Measurements from ENCODE around the gene MAPT.

MAPT gene

GRCh38 chr17:45863857-45864654 is 30.3 kb upstream of the MAPT start:
- DNase-seq: no peak

DNA sequence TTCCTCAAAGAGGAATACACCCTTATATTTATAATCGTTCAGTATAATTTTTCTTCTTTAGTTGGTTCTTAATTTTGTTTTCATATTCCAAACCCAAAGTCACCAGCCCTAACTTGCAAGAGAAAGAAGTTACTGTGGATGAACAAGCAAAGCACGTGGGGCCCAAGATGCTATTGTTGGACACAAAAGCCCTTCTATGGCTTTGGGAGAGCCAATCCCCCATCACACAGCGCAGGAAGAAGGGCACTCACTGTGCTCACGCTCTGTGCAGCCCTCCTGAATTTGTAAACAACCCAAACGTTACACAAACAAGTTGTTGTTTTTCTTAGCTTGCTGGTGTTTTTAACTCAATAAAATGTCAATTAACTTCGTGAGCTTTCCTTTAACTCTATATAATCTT is 27.2 kb upstream of the MAPT start:
- no peak for DNase-seq

GRCh38 chr17:45867702-45868101 is 26.7 kb upstream of the MAPT start:
- DNase-seq: no peak

- no peak for DNase-seq
These were observed 26.1 kb upstream of the MAPT start for GRCh38 chr17:45868276-45868675.

- peak in 1 of 2 donors; percentile 8 for DNase-seq
These were observed 24.5 kb upstream of the MAPT start for GRCh38 chr17:45869676-45870341.

- no peak for DNase-seq
These were observed 23.9 kb upstream of the MAPT start for GRCh38 chr17:45870342-45870974.

- no peak for DNase-seq
These were observed 22.6 kb upstream of the MAPT start for GRCh38 chr17:45871718-45872117.

- DNase-seq: peak; percentile 39 to 40
These were observed 20.6 kb upstream of the MAPT start for GRCh38 chr17:45873728-45874127.

DNA sequence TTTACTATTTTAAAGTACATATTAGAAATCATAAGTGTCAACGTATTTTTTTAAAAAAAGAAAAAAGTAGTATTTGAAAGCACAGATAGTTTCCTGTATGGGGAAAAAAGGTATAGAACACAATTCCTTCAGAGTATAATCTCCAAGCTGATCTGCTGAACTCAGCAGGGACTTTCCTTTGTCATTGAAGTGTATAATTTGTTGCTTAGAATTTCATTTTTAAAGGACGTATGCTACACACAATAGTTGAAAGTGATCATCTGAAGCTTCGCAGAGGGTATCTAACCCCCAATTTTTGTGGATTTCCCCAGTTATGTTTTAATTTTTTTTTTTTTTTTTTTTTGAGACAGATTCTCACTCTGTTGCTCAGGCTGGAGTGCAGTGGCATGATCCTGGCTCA is 20.2 kb upstream of the MAPT start:
- no peak for DNase-seq

GRCh38 chr17:45876539-45876938 is 17.8 kb upstream of the MAPT start:
- DNase-seq: no peak

- no peak for DNase-seq
These were observed 16.9 kb upstream of the MAPT start for GRCh38 chr17:45877467-45877866.

GRCh38 chr17:45883063-45883462 is 11.3 kb upstream of the MAPT start:
- no peak for DNase-seq

DNA sequence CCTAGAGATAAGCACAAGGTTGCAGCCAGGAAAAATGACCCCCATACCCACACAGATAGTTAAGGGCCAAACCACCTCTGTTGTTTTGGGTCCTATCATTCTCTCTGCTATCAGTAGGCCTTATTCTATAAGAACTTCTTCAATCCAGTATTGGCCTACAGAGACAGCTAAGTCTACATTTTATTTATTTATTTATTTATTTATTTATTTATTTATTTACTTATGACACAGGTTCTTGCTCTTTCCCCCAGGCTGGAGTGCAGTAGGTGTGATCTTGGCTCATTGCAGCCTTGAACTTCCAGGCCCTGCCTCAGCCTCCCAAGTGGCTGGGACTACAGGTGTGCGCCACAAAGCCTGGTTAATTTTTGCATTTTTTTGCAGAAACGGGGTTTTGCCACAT is 7.5 kb upstream of the MAPT start:
- no peak for DNase-seq

DNA sequence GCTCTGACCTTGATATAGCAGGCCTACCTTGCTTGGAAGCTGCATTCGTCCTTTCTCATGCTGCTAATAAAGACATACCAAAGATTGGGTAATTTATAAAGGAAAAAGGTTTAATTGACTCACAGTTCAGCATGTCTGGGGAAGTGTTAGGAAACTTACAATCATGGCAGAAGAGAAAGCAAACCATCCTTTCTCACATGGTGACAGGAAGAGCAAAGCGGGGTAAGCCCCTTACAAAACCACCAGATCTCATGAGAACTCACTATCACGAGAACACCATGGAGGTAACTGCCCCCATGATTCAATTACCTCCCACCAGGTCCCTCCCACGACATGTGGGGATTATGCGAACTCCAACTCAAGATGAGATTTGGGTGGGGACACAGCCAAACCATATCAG is 6.0 kb upstream of the MAPT start:
- DNase-seq: no peak

DNA sequence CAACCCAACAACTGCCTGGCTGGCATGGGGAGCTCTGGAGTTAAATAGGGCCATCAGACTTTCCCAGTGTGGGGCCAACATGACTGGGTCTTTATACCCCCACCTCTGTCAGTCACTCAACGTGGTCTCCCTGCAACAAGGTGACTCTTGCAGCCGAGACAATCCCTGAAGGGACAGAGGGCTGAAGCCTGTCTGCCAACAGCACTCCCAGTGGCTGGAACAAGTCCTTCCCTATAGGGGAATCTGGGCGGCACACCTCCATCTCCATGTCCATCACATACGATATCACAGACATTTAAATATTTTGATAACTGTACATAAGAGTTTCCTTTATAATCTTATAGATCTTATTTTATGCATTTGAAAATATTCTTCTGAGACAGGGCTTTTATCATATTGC is 4.8 kb upstream of the MAPT start:
- DNase-seq: no peak

DNA sequence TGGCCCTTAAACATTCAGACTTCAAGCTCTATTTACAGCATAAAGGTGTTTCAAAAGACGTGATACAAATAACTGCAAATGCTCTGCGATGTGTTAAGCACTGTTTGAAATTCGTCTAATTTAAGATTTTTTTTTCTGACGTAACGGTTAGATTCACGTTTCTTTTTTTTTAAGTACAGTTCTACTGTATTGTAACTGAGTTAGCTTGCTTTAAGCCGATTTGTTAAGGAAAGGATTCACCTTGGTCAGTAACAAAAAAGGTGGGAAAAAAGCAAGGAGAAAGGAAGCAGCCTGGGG is 681 bp upstream of the MAPT start:
- DNase-seq: no peak

DNA sequence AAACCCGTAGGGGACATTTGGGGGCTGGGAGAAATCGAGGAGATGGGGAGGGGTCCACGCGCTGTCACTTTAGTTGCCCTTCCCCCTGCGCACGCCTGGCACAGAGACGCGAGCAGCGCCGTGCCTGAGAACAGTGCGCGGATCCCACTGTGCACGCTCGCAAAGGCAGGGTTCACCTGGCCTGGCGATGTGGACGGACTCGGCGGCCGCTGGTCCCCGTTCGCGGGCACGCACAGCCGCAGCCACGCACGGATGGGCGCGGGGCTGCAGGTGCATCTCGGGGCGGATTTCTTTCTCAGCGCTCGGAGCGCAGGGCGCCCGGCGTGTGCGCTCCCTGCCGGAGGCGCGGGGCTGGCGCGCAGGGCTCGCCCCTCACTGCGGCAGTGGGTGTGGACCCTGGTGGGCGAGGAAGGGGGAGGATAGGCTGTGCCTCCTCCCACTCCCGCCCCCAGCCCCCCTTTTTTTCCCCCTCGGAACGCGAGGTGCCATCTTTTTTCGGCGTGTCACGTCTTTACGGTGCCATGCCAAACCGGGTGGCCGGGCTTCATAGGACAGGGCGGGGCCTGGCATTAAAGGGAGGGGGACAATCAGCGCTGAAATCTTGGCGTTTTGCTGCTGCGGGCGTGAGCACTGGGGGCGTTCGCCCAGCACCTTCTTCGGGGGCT is 1.1 kb downstream of the MAPT start:
- peak; percentile 21 to 29 for DNase-seq

GRCh38 chr17:45895969-45896785 is 1.8 kb downstream of the MAPT start:
- DNase-seq: no peak

- DNase-seq: no peak
These were observed 2.7 kb downstream of the MAPT start for GRCh38 chr17:45896803-45897693.

DNA sequence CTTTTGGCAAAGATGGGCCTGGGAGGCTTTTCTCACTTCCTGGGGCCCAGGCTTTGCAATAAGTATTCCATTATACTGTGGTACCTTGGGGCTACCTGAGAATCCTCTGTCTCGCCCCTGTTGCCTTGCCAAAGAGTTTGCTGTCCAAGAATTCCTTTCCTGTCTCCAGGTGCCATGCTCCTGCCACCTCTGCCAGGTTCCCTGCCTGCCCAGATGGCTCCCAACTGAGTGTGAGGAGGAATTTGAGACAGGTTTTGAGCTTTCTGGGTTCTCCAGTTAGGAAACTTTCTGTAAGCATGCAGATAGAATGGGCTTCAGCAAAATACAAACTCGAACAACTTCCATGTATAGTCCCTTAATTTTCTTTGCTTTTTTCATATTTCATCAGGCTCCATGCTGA is 5.8 kb downstream of the MAPT start:
- DNase-seq: no peak

- DNase-seq: no peak
These were observed 6.5 kb downstream of the MAPT start for GRCh38 chr17:45900723-45901415.

Data from stimulated activated CD4-positive, alpha-beta T cell treated with anti-CD3 and anti-CD28 coated beads, Interleukin-2, amount 100 ng/mL, for 24 hours (primary cell).